GM18519 (cell line): ENCODE measurements around the gene RAB43.
A peak's percentile ranks its signal among the peaks of the same experiment; 100 is the strongest.
"Not testable (repeated sequence)": the region's sequence is repeated elsewhere in the genome, so short reads cannot be mapped to it uniquely, and the experiment has no call there.

ENCODE experiments used
- ATAC-seq: cut with Tn5 transposase; IDR thresholded peaks from one replicate; pipeline ENCODE4 v1.9.1; 2021; ENCODE audit warnings: mild to moderate bottlenecking, moderate library complexity; ENCODE audit not compliant: unreplicated experiment, low FRiP score

RAB43 gene

GRCh38 chr3:129122412-129123011 lies 908 bp upstream of the RAB43 start:
- ATAC-seq: no peak

DNA sequence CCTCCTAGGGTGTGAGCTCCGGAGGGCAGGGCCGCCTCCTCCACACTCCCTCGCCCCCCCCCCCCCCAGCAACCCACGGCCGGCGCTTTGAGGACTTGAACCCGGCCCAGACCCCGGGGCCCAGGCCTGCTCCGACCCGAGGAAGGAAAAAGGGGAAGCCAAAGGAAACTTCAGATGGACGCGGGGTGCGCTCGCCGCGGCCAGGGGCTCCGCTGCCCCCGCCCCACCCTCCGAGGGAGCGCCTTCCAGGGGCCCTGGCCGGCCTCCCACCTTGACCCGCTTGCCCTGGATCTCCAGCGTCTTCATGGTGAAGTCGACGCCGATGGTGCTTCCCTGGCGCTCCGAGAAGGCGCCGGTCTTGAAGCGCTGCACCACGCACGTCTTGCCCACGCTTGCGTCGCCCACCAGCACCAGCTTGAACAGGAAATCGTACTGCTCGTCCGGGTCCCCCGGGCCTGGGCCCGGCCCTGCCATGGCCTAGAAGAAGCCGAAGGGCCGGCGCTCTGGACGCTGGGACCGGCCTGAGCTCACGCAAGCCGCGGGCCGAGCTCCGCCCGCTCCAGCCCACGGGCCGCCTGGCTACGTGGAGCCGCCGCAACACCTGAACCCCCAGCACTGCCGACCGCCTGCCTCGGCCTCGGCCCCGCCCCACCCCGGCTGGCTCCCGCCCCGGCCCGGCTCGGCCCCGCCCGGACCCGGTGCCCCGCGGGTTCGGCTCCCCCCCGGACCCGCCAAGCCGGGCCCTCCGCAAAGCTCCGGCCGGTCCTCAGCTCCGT lies 400 bp downstream of the RAB43 start:
- peak; percentile 6 for ATAC-seq

DNA sequence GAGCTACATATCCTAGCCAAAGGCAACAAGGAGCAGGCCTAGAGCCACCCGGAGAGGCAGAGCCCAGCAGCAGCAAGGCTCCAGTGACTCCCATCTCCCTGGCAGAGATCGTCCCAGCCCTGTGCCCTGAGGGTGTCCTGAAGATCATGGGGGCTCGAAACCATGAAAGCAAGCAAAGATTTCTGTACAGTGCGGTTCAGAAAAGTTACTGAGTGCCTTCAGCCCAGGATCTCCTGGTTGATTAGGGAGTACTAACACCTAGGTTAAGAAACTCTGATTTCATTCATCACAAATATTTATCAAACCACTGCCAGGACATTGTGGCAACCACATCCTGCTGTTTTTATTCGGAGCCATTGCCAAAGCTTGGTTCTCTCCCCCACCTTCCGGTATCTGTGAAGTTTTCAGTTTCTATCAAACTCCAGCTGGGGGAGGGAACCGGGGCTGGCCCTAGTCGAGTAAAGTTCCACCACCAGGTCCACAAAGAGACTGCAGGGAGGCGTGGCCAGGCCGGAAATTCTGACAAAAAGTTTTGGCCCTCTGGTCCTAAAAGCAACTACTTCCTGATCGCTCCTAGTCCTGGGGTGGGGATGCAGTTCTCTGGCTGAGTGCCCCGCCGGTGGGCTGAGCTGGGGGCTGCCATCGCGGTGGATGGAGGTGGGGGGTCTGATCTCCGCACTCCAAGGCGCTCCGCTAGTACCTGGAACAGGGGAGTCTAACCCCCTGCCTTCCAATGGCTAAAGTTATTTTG lies 1.2 kb downstream of the RAB43 start:
- peak; percentile 48 for ATAC-seq

GRCh38 chr3:129119365-129120100 lies 2.1 kb downstream of the RAB43 start:
- ATAC-seq: no peak

GRCh38 chr3:129118745-129119144 lies 2.9 kb downstream of the RAB43 start:
- no peak for ATAC-seq

- ATAC-seq: no peak
Measured at GRCh38 chr3:129117134-129117533, 4.5 kb downstream of the RAB43 start.

GRCh38 chr3:129116482-129116946 lies 5.1 kb downstream of the RAB43 start:
- ATAC-seq: no peak

DNA sequence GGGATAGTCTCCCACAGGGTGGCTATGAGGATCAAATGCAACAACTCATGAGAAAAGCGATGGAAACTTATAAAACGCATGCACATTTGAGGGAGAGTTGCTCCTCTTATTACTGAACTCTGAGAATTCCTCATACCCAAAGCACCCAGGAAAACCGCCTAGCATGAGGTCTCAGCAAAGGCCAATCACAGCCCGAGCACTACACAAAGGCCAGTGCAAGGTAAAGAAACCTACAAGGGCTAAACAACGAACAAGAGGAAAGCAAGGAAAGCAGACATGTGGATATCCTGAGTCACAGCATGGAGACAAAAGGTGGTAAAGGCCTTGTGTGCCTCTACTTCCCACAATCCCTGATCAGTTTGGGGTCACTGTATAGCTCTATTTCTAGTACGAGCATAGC lies 7.1 kb downstream of the RAB43 start:
- no peak for ATAC-seq

DNA sequence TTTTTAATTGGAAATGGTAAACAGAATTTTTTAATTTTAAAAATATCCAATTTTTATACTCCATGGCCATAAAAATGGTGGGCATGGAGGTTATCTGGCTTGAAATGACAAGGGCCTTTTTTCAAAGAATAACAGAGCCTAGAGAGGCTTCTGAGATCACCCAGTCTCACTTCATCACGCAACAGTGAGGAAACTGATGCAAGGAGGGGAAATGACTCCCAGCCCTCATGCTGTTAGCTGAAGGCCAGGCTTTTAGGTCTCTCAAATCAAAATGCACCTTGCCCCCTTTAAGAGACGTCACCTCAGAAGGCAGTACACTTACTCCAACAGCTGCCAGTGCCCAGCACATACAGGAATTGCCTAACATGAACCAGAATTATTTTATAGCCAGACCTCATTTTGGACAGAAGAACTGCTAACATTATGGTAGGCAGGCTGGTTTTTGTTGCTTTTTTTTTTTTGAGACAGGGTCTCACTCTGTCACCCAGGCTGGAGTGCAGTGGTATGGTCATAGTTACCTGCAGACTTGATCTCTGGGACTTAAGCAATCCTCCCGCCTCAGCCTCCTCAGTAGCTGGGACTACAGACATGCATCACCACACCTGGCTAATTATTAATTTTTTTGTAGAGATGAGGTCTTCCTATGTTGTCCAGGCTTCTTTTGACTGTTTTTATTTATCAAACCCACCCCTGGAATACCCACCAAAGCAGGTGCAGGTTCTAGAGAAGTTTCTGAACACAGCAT lies 9.1 kb downstream of the RAB43 start:
- no peak for ATAC-seq

GRCh38 chr3:129111076-129111780 lies 10.4 kb downstream of the RAB43 start:
- not testable (repeated sequence) for ATAC-seq

GRCh38 chr3:129107793-129108192 lies 13.8 kb downstream of the RAB43 start:
- ATAC-seq: no peak

DNA sequence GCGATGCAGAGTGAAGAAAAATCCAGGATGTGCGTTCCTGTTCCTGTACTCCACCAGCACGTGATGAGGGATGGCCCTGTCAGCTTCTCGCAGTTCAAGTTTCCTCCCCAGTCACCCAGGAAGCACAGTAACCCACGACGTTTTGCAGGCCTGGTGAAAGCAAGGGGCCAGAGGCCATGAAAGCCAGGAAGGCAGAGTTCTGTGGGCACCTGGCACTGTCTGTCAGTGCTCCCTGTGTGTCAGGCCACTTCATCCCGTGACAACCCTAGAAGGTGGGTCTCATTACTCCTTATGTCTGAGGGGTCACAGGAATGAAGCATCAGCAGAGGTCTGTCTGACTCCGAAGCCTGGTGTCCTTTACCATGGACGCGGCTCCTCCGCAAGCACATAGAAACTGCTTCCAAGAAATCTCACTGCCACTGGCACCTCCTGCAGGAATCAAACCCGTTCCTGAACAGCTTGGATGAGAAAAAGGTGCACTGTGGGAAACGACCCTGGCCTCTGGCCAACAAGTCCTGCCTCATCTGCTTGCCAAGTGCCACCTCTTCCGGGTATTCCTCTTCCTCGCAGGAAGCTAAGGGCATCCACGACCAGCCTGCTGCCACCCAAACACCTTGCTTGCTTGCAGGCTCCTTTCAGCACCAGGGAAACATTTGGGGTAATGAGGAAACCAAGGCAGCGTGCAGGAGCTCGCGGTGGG lies 14.6 kb downstream of the RAB43 start:
- no peak for ATAC-seq

DNA sequence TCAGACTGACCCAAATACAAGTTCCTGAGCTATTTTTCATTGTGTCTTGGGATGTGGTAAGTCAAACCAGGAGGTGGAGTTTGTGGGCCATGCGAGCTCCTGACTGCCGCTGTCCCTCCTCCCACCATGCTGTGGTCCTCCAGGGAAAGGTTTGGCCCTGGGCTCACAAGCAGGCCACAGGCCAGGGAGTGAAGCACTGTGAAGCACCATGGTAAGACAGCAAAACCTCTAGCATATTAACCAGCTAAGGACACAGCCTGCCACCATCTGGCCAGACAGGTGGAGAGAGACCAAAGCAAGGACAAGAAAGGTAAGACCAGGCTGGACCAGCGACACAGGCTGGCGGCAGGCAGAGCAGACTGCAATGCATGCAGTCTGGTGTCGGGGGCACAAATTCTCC lies 15.3 kb downstream of the RAB43 start:
- ATAC-seq: no peak

DNA sequence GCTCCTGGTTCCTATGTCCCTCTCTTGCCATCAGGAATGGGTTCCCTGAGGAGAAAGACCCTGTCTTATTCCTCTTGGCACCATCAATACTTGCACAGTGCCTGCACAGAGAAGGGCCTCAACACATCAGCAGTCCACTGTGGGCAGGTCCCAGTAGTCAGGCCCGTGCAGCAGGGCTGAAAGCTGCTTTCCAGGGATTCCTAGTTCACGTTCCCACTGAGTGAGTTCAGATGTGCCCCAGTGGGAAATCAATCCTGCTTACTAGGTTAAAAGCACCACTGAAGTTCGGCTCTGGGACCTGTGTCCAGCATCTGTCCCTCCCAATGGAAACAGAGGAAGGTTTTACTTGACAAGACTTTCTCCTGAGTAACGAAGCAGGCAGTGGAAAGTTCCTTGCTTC lies 15.7 kb downstream of the RAB43 start:
- ATAC-seq: no peak

GRCh38 chr3:129104498-129105079 lies 17.0 kb downstream of the RAB43 start:
- ATAC-seq: no peak

- no peak for ATAC-seq
Measured at GRCh38 chr3:129104051-129104450, 17.6 kb downstream of the RAB43 start.

DNA sequence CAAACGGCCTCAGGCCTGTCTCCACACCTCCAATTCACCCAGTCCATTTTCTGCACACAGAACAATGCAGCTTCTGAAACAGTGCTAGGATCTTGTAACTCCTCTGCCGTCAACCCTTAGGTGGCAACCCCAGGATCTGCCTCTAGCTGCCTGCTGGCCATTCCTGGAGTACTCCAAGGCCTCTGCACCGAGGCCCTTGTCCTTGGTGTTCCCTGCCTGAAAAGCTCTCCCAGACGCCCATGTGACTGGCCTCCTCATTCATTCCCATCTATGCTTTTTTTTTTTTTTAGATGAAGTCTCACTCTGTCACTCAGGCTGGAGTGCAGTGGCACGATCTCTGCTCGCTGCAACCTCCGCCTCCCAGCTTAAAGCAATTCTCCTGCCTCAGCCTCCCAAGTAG lies 18.3 kb downstream of the RAB43 start:
- ATAC-seq: no peak

GRCh38 chr3:129101370-129102138 lies 20.1 kb downstream of the RAB43 start:
- no peak for ATAC-seq
